B cell (primary cell): ENCODE measurements around the gene CDH13.

Experiments used
- EZH2 ChIP-seq: IDR thresholded peaks from 2 replicates; pipeline ENCODE4 v1.6.1; 2012; ENCODE audit warnings: borderline replicate concordance, low read depth, mild to moderate bottlenecking, moderate library complexity, low read length; ENCODE audit not compliant: insufficient read depth, poor library complexity, severe bottlenecking
- TF ChIP-seq, protein P1 (sequence below): fragments of 200-600 bp; IDR thresholded peaks from one replicate; pipeline ENCODE4 v1.8.0; 2022; ENCODE audit warnings: antibody characterized with exemption, mild to moderate bottlenecking

DNA sequence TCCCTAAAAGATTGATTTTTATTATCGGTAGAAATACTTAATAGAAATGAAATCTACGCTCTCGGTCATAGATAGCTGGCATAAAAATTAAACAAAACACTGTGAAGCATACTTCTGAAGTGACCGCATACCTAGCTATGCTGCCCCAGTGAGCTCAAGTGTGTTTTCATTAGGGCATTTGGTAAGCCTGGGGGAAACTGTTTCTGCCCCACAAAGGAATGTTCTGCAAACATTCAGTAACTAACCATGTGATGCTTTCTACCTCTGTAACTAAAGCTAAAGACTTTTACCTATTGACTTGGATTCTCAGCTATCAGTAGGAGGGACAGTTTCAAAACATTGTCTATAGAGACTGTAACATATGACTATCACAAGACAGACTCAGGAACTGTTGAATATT lies 1087.5 kb downstream of the CDH13 start:
- TF ChIP-seq, protein P1, sequence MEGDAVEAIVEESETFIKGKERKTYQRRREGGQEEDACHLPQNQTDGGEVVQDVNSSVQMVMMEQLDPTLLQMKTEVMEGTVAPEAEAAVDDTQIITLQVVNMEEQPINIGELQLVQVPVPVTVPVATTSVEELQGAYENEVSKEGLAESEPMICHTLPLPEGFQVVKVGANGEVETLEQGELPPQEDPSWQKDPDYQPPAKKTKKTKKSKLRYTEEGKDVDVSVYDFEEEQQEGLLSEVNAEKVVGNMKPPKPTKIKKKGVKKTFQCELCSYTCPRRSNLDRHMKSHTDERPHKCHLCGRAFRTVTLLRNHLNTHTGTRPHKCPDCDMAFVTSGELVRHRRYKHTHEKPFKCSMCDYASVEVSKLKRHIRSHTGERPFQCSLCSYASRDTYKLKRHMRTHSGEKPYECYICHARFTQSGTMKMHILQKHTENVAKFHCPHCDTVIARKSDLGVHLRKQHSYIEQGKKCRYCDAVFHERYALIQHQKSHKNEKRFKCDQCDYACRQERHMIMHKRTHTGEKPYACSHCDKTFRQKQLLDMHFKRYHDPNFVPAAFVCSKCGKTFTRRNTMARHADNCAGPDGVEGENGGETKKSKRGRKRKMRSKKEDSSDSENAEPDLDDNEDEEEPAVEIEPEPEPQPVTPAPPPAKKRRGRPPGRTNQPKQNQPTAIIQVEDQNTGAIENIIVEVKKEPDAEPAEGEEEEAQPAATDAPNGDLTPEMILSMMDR: no peak
- TF ChIP-seq EZH2: no peak
